Prostate gland (tissue), 2 donors: ENCODE results near the gene RETREG1.

ENCODE experiments used
- POLR2AphosphoS5 ChIP-seq: sonication (generic); formaldehyde crosslinking; IDR thresholded peaks from one replicate; pipeline ENCODE4 v1.6.1; 2017; ENCODE audit warnings: antibody characterized with exemption
- TF ChIP-seq, protein P1 (sequence below), 4 experiments: fragments of 200-600 bp in 2 of 4; fragments of 450-650 bp in 2 of 4; sonication (generic) in 2 of 4; IDR thresholded peaks; 1 replicate in 3 of 4; 2 replicates in 1 of 4; pipeline ENCODE4 v1.5.1; 2016 to 2019; ENCODE audit warnings: antibody characterized with exemption in 4 of 4, mild to moderate bottlenecking in 2 of 4, moderate library complexity in 2 of 4

DNA sequence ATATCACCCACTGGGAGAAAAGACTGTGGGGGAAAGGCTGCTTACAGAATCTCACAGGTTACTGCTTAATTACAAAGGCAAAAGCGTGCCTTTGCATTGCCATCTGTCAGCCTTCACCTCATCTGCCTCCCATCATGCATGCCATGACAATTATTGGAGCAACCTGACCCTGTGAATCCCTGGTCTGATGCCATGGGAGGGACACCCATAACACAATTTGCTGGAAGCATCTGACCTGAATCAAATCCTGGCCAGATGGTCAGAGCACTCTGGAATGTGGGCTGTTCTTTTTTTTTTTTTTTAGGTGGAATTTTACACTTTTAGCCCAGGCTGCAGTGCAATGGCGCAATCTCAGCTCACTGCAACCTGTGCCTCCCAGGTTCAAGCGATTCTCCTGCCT lies 11.6 kb upstream of the RETREG1 start:
- no peak for TF ChIP-seq POLR2AphosphoS5
- TF ChIP-seq, protein P1, sequence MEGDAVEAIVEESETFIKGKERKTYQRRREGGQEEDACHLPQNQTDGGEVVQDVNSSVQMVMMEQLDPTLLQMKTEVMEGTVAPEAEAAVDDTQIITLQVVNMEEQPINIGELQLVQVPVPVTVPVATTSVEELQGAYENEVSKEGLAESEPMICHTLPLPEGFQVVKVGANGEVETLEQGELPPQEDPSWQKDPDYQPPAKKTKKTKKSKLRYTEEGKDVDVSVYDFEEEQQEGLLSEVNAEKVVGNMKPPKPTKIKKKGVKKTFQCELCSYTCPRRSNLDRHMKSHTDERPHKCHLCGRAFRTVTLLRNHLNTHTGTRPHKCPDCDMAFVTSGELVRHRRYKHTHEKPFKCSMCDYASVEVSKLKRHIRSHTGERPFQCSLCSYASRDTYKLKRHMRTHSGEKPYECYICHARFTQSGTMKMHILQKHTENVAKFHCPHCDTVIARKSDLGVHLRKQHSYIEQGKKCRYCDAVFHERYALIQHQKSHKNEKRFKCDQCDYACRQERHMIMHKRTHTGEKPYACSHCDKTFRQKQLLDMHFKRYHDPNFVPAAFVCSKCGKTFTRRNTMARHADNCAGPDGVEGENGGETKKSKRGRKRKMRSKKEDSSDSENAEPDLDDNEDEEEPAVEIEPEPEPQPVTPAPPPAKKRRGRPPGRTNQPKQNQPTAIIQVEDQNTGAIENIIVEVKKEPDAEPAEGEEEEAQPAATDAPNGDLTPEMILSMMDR (IDR thresholded peaks at IDR 0.05) = no peak
